Lung (tissue), 12 donors: ENCODE data around the gene UBE2L5. TPM values are rescaled to one million over a fixed set of nuclear protein-coding genes. Genes with fewer than 3 reads are reported as not detected.

Experiments used
- ATAC-seq: fragments of 200-7000 bp; cut with Tn5 transposase; one replicate; pipeline ENCODE4 v1.9.1; 2020; ENCODE audit warnings: moderate number of reproducible peaks; ENCODE audit not compliant: insufficient read depth, low FRiP score
- DNase-seq, 3 donors: peaks; one replicate each; pipeline ENCODE4 v3.0.0-alpha.2; 2013 to 2017
- H3K27ac ChIP-seq, 2 donors: one replicate each; pipeline ENCODE4 v1.5.1; 2013; ENCODE audit warnings: mild to moderate bottlenecking in 2 of 2, moderate library complexity in 2 of 2, control low read depth in 1 of 2, inconsistent platforms in 1 of 2, low read depth in 1 of 2, low read length in 1 of 2
- H3K27me3 ChIP-seq, 3 donors: one replicate each; pipeline ENCODE4 v1.5.1; 2013; ENCODE audit warnings: low read length in 2 of 3; ENCODE audit not compliant: control insufficient read depth in 3 of 3, insufficient read depth in 3 of 3
- H3K36me3 ChIP-seq, 4 donors: one replicate each; pipeline ENCODE4 v1.5.1; 2013; ENCODE audit warnings: low read length in 4 of 4, mild to moderate bottlenecking in 1 of 4, moderate library complexity in 1 of 4; ENCODE audit not compliant: control insufficient read depth in 4 of 4, insufficient read depth in 4 of 4
- H3K4me1 ChIP-seq, 5 donors: one replicate each; pipeline ENCODE4 v1.5.1; 2013; ENCODE audit warnings: low read length in 5 of 5, mild to moderate bottlenecking in 2 of 5, moderate library complexity in 1 of 5; ENCODE audit not compliant: control insufficient read depth in 5 of 5, insufficient read depth in 5 of 5
- H3K4me3 ChIP-seq: one replicate; pipeline ENCODE4 v1.5.1; 2013; ENCODE audit warnings: mild to moderate bottlenecking, control low read depth, moderate library complexity
- H3K9ac ChIP-seq, 2 donors: one replicate each; pipeline ENCODE4 v1.5.1; 2013; ENCODE audit warnings: low read length in 2 of 2, control low read depth in 1 of 2; ENCODE audit not compliant: insufficient read depth in 1 of 2
- H3K9me3 ChIP-seq, 4 donors: one replicate each; pipeline ENCODE4 v1.5.1; 2013; ENCODE audit warnings: low read length in 3 of 4, mild to moderate bottlenecking in 1 of 4, moderate library complexity in 1 of 4; ENCODE audit not compliant: control insufficient read depth in 4 of 4, insufficient read depth in 3 of 4
- WGBS, 2 donors: extraction: QIAGEN DNeasy Blood & Tissue Kit; methylation state at CpG; one replicate each; pipeline ENCODE4 v1.1.7; 2013; 5-methylcytosine and 5-hydroxymethylcytosine counted together
- polyA plus RNA-seq, 2 donors: library from polyadenylated mRNA; stranded (reverse); fragments of 200-250 nt; gene quantifications; one replicate each; pipeline ENCODE4 v1.2.1, GENCODE V29; 2013
- total RNA-seq, 2 donors: library from RNA; depleted of rRNA in 1 of 2; stranded (reverse); fragments of >200 nt in 1 of 2; gene quantifications; one replicate each; pipeline ENCODE4 v1.2.1, GENCODE V29; 2014 to 2021
- TF ChIP-seq, protein P1 (sequence below): IDR thresholded peaks from 2 replicates; pipeline ENCODE4 v1.5.1; 2012; ENCODE audit warnings: mild to moderate bottlenecking; ENCODE audit errors: control extremely low read depth, extremely low read depth
- donor health status: control.
- donor health status: control.
- donor health status: Bipolar disorder and iron deficiency.
- donor health status: healthy.
- donor health status: DM: yes; HTN: yes; CAD: no.

UBE2L5 gene
- total and polyA plus RNA-seq, 4 donors = 0.06 TPM; not detected in 3

- TF ChIP-seq, protein P1, sequence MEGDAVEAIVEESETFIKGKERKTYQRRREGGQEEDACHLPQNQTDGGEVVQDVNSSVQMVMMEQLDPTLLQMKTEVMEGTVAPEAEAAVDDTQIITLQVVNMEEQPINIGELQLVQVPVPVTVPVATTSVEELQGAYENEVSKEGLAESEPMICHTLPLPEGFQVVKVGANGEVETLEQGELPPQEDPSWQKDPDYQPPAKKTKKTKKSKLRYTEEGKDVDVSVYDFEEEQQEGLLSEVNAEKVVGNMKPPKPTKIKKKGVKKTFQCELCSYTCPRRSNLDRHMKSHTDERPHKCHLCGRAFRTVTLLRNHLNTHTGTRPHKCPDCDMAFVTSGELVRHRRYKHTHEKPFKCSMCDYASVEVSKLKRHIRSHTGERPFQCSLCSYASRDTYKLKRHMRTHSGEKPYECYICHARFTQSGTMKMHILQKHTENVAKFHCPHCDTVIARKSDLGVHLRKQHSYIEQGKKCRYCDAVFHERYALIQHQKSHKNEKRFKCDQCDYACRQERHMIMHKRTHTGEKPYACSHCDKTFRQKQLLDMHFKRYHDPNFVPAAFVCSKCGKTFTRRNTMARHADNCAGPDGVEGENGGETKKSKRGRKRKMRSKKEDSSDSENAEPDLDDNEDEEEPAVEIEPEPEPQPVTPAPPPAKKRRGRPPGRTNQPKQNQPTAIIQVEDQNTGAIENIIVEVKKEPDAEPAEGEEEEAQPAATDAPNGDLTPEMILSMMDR = no peak
- H3K36me3 ChIP-seq = no peaks in the 10 kb centered on the region
- no peak overlapping the region for H3K4me3 ChIP-seq
- no peak overlapping the region for H3K9ac ChIP-seq
- no peaks in the 10 kb centered on the region for H3K27me3 ChIP-seq
- 80 to 94% methylated on average over 3 of the region's 3 CpGs for WGBS, 2 donors
- H3K27ac ChIP-seq = no peak overlapping the region
- H3K9me3 ChIP-seq = no peaks in the 10 kb centered on the region
- ATAC-seq = no peak
- H3K4me1 ChIP-seq = peaks cover 0 to under 1% (median 0%) of the 10 kb centered on the region in 5 donors
- no peak for DNase-seq
Observed at GRCh38 chr13:30415430-30416030, 6.8 kb upstream of the UBE2L5 start.

GRCh38 chr13:30416471-30416870, 5.8 kb upstream of the UBE2L5 start:
- H3K4me3 ChIP-seq = no peak overlapping the region
- no peaks in the 10 kb centered on the region for H3K27me3 ChIP-seq
- no peak for DNase-seq
- H3K9ac ChIP-seq = no peak overlapping the region
- no peaks in the 10 kb centered on the region for H3K36me3 ChIP-seq
- 83 to 95% methylated on average over 1 of the region's 1 CpG for WGBS, 2 donors
- peaks cover 0 to 7% (median 4%) of the 10 kb centered on the region in 5 donors for H3K4me1 ChIP-seq
- TF ChIP-seq, protein P1 = no peak
- no peaks in the 10 kb centered on the region for H3K9me3 ChIP-seq
- no peak for ATAC-seq
- no peak overlapping the region for H3K27ac ChIP-seq

DNA sequence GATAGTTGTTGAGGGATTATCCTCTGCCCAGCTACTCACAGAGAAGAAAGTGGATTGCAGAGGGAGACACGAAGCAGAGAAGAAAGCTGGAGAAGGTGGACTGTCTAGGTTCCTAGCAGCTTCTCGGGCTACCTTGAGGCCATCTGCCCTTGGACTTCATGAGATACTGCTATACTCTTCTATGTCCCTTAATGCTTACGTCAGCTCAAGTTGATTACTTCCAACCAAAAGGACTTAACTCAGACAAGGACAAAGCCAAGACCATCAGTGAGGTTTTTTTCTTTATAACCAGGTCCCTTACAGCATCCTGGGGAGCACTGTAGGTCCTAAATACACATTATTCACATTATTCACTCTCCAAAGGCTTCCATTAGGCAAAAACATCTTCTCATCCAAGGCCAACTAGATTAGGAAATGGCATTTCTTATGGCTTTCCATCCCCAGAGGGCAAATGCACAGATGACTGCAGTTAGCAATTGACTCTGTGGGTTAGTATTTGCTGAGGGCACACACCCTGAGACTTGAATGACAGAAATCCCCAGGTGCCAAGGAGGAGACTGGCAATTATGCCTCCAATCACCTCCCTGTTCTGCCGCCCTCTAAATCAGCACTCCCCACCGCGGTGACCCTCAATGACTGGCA, 4.1 kb upstream of the UBE2L5 start:
- H3K27ac ChIP-seq = no peak overlapping the region
- H3K27me3 ChIP-seq = peaks cover 0 to 4% (median 0%) of the 10 kb centered on the region in 3 donors
- 95 to 97% methylated on average over 6 of the region's 6 CpGs for WGBS, 2 donors
- ATAC-seq (no peak), DNase-seq (no peak)
- H3K36me3 ChIP-seq = no peaks in the 10 kb centered on the region
- H3K9ac ChIP-seq = no peak overlapping the region
- TF ChIP-seq, protein P1 = no peak
- no peak overlapping the region for H3K4me3 ChIP-seq
- no peaks in the 10 kb centered on the region for H3K9me3 ChIP-seq
- peaks cover 0 to 13% (median 6%) of the 10 kb centered on the region in 5 donors for H3K4me1 ChIP-seq
